OCI-LY3 (cell line): ENCODE results near the gene B3GALT6.

Experiments used
- H2AFZ ChIP-seq: fragments of 200-600, 300-600 bp; shearing (Covaris generic); 2 replicates; pipeline ENCODE4 v1.6.0; 2014; ENCODE audit warnings: antibody characterized with exemption, low read depth, low read length
- H3K27ac ChIP-seq: fragments of 200-600, 300-600 bp; sonication (generic); 2 replicates; pipeline ENCODE4 v1.5.1; 2014; ENCODE audit warnings: mild to moderate bottlenecking, low read length, moderate library complexity, mixed read lengths
- H3K27me3 ChIP-seq: fragments of 200-600, 300-600 bp; sonication (generic); 2 replicates; pipeline ENCODE4 v1.6.1; 2014; ENCODE audit warnings: low read depth, low read length, mixed read lengths
- H3K36me3 ChIP-seq: fragments of 200-600, 300-600 bp; sonication (generic); replicated peaks from 2 replicates; pipeline ENCODE3; 2014; ENCODE audit warnings: low read depth, low read length, mixed read lengths
- H3K4me1 ChIP-seq: fragments of 300-600, 200-600 bp; sonication (generic); 2 replicates; pipeline ENCODE4 v1.6.1; 2014; ENCODE audit warnings: low read length, mixed read lengths
- H3K4me2 ChIP-seq: fragments of 200-600, 300-600 bp; sonication (generic); 2 replicates; pipeline ENCODE4 v1.6.1; 2014; ENCODE audit warnings: low read length, mixed read lengths
- H3K4me3 ChIP-seq: fragments of 300-600, 200-600 bp; sonication (generic); 2 replicates; pipeline ENCODE4 v1.5.1; 2014; ENCODE audit warnings: antibody characterized with exemption, mild to moderate bottlenecking, low read length, moderate library complexity
- H3K79me2 ChIP-seq: fragments of 300-600, 200-600 bp; shearing (Covaris generic); 2 replicates; pipeline ENCODE4 v1.6.1; 2014; ENCODE audit warnings: mild to moderate bottlenecking, low read length, mixed read lengths
- H3K9ac ChIP-seq: fragments of 300-600, 200-600 bp; shearing (Covaris generic); 2 replicates; pipeline ENCODE4 v1.6.0; 2014; ENCODE audit warnings: mild to moderate bottlenecking, low read length, moderate library complexity
- H3K9me3 ChIP-seq: fragments of 200-600, 300-600 bp; shearing (Covaris generic); 2 replicates; pipeline ENCODE4 v1.6.1; 2014; ENCODE audit warnings: low read length, mixed read lengths; ENCODE audit not compliant: insufficient read depth
- H4K20me1 ChIP-seq: fragments of 200-600, 300-600 bp; sonication (generic); 2 replicates; pipeline ENCODE4 v1.6.1; 2016; ENCODE audit warnings: low read length, mixed read lengths; ENCODE audit not compliant: insufficient read depth
- EZH2phosphoT487 ChIP-seq: fragments of 200-600 bp; shearing (Covaris generic); IDR thresholded peaks from 2 replicates; pipeline ENCODE4 v1.6.1; 2018; ENCODE audit warnings: antibody characterized with exemption, mixed run types, low read depth
- TF ChIP-seq, protein P1 (sequence below): fragments of 200-600, 300-600 bp; sonication (generic); IDR thresholded peaks from 2 replicates; pipeline ENCODE4 v1.5.1; 2014; ENCODE audit warnings: antibody characterized with exemption, low read length, low read depth

Gene B3GALT6

DNA sequence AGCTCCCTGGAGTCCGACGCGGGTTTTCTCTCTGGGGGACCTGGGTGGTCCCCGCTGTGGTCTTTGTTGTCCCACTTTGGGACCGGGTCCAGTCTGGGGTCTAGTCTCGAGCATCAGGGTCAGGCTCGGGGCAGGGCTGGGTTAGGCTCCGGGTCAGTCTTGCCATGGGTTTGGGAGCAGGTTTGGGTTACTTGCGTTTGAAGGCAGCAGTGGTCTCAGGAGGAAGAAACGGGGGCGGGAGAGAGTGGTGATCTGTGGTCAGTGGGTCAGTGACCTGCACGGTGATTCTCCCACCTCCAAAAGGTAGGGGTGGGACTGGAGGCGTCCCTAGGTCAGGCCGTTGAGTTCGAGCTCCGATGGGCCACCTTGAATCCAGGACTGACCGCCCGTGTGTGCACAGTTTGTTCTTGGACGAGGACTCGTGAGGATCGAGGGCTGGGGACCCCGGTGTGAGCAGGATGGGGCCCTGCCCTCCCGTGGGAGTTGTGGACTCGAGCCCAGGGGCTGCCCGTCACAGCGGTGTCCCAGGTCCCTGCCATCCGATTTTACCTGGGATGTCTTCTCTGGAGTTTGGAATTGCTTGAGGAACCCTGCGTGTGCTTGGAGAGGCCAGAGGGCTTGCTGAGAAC, 2.3 kb downstream of the B3GALT6 start:
- Histone ChIP-seq H4K20me1 (peaks cover 8% of the 10 kb centered on the region; the same call in 1 of the 2 replicates), H3K4me1 (peaks cover 16% of the 10 kb centered on the region), H2AFZ (no peak overlapping the region), H3K79me2 (peaks cover 47% of the 10 kb centered on the region), H3K4me2 (no peak overlapping the region), H3K9ac (no peak overlapping the region), H3K9me3 (no peaks in the 10 kb centered on the region), H3K4me3 (no peak overlapping the region), H3K27me3 (no peaks in the 10 kb centered on the region), H3K36me3 (peaks cover 21% of the 10 kb centered on the region), H3K27ac (no peak overlapping the region)
- TF ChIP-seq EZH2phosphoT487 = no peak
- TF ChIP-seq, protein P1, sequence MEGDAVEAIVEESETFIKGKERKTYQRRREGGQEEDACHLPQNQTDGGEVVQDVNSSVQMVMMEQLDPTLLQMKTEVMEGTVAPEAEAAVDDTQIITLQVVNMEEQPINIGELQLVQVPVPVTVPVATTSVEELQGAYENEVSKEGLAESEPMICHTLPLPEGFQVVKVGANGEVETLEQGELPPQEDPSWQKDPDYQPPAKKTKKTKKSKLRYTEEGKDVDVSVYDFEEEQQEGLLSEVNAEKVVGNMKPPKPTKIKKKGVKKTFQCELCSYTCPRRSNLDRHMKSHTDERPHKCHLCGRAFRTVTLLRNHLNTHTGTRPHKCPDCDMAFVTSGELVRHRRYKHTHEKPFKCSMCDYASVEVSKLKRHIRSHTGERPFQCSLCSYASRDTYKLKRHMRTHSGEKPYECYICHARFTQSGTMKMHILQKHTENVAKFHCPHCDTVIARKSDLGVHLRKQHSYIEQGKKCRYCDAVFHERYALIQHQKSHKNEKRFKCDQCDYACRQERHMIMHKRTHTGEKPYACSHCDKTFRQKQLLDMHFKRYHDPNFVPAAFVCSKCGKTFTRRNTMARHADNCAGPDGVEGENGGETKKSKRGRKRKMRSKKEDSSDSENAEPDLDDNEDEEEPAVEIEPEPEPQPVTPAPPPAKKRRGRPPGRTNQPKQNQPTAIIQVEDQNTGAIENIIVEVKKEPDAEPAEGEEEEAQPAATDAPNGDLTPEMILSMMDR = no peak

DNA sequence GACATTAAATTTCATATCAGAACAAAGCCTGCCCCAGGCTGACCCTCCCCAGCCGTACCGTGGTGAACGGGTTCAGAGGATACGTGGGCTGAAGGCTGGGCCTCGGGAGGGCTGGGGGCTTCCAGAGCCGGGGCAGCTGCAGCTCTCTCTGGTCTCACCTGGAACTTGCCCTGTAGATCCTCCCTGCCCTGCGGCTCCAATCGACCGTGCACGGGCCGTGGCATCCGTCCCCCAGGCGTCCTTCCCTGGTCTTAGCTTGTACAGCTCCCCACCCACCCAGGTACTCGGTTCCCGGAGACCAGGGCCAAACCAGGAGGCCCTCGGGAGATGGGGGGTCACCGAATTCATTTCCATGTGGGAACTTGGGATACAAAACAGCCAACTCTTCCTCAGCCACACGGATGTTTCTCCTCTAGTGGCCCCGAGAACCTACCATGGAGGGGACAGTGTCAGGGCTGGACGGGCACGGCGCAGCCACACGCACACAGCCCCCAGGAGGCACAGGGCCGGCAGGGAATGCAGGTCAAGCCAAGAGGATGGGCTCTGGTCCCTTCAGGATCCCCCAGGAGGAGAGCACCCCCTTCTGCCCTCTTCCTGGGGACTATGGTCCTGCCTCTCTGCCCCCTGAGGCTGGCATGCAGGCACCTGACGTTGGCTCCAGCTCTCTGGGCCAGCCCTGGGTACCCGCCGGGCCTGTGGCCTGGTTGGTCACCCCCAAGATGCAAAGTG, 3.1 kb downstream of the B3GALT6 start:
- Histone ChIP-seq H3K27me3 (0 out of 2 replicates have a peak, but pooled peaks cover 3% of the 10 kb centered on the region), H3K9ac (no peak overlapping the region), H3K9me3 (no peaks in the 10 kb centered on the region), H3K79me2 (peaks cover 38% of the 10 kb centered on the region), H3K36me3 (peaks cover 20% of the 10 kb centered on the region), H3K4me3 (no peak overlapping the region), H3K4me1 (peaks cover 14% of the 10 kb centered on the region), H2AFZ (no peak overlapping the region), H4K20me1 (peaks cover 8% of the 10 kb centered on the region; the same call in 1 of the 2 replicates), H3K27ac (no peak overlapping the region), H3K4me2 (no peak overlapping the region)
- no peak for TF ChIP-seq EZH2phosphoT487
- TF ChIP-seq, protein P1 = no peak

DNA sequence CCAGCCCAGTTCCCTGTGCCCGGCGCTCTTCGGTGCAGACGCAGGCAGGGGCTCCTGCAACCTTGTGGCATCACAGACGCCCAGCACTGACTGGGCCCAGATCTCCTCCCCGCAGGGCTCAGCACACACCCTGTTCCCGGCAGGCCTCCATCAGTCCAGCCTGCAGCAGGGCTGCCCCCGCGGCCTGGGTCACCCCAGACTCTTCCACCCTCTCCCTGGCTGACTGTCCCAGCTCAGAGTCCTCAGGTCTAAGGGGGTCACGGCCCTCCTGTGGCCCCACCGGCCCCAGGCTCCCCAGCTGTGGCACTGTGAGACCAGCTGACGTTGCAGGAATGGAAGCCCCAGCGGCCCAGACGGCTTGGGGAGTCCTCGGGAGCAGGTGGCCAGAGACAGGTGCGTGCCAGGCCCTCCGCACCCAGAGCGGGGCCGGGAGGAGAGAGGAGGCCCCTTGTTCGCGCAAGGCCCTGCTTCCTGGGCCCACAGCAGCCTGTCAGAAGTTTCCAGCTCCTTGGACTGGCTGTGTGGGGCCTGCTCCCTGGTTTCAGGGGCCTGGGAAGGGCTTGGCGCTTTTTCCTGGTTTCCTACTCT, 4.2 kb downstream of the B3GALT6 start:
- no peak overlapping the region for H3K4me2 ChIP-seq
- TF ChIP-seq, protein P1 = no peak
- no peak for TF ChIP-seq EZH2phosphoT487
- no peaks in the 10 kb centered on the region for H3K9me3 ChIP-seq

More for the DNA sequence above, 4.2 kb downstream of the B3GALT6 start:
- H3K4me3 ChIP-seq = no peak overlapping the region
- peaks cover 20% of the 10 kb centered on the region for H3K36me3 ChIP-seq
- peaks cover 8% of the 10 kb centered on the region for H3K4me1 ChIP-seq
- no peak overlapping the region for H3K27ac ChIP-seq
- H3K9ac ChIP-seq = no peak overlapping the region
- peaks cover 28% of the 10 kb centered on the region for H3K79me2 ChIP-seq
- H3K27me3 ChIP-seq = 0 out of 2 replicates have a peak, but pooled peaks cover 3% of the 10 kb centered on the region
- H4K20me1 ChIP-seq = peaks cover 8% of the 10 kb centered on the region; the same call in 1 of the 2 replicates
- H2AFZ ChIP-seq = no peak overlapping the region
